ENCODE data around the gene TLR8. TPM values are rescaled to one million over a fixed set of nuclear protein-coding genes. Genes with fewer than 3 reads are reported as not detected.
A peak's percentile ranks its signal among the peaks of the same experiment; 100 is the strongest.

Gene TLR8
- total and polyA plus RNA-seq, 2 of the 13 experiments (the other 11 are each of a cell fraction or from before 2014, with no cell fraction given): not detected

DNA sequence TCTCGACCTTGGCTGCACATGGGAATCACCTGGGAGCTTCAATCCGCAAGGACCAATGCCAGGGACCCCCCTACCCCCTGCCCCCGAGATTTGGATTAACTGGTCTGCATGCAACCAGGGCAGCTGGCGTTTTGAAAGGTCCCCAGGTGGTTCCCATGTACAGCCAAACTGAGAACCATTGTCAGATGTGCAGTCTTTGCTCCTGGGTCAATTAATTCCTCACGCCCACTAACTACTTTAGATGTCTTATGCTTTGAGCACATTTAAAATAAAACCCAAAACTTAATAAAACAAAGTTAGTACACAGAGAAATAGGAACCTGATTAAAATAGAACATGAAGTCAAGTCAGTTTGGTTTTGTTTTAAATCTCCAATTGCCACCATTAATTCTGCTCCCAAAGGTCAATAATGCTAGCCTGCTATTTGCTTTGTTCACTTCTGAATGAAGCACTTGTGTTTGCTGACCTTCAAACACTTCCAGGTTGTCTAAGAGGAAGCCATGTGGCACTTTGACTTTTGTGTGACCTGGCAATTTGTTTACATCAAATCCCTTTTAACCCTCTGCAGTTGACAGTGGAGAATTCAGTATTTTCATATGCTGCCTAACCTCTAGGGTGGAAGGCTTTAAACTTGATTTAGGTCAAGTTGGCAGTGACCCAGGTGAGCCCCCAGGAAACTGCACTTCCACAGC is 41.3 kb downstream of the TLR8 start (continued):
- TF ChIP-seq, protein P1, sequence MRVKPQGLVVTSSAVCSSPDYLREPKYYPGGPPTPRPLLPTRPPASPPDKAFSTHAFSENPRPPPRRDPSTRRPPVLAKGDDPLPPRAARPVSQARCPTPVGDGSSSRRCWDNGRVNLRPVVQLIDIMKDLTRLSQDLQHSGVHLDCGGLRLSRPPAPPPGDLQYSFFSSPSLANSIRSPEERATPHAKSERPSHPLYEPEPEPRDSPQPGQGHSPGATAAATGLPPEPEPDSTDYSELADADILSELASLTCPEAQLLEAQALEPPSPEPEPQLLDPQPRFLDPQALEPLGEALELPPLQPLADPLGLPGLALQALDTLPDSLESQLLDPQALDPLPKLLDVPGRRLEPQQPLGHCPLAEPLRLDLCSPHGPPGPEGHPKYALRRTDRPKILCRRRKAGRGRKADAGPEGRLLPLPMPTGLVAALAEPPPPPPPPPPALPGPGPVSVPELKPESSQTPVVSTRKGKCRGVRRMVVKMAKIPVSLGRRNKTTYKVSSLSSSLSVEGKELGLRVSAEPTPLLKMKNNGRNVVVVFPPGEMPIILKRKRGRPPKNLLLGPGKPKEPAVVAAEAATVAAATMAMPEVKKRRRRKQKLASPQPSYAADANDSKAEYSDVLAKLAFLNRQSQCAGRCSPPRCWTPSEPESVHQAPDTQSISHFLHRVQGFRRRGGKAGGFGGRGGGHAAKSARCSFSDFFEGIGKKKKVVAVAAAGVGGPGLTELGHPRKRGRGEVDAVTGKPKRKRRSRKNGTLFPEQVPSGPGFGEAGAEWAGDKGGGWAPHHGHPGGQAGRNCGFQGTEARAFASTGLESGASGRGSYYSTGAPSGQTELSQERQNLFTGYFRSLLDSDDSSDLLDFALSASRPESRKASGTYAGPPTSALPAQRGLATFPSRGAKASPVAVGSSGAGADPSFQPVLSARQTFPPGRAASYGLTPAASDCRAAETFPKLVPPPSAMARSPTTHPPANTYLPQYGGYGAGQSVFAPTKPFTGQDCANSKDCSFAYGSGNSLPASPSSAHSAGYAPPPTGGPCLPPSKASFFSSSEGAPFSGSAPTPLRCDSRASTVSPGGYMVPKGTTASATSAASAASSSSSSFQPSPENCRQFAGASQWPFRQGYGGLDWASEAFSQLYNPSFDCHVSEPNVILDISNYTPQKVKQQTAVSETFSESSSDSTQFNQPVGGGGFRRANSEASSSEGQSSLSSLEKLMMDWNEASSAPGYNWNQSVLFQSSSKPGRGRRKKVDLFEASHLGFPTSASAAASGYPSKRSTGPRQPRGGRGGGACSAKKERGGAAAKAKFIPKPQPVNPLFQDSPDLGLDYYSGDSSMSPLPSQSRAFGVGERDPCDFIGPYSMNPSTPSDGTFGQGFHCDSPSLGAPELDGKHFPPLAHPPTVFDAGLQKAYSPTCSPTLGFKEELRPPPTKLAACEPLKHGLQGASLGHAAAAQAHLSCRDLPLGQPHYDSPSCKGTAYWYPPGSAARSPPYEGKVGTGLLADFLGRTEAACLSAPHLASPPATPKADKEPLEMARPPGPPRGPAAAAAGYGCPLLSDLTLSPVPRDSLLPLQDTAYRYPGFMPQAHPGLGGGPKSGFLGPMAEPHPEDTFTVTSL (CRISPR knock-in tag; IDR thresholded peaks at IDR 0.05; ENCODE audit: borderline replicate concordance): peak; percentile 69; the same call in 1 of the 2 replicates
- TF ChIP-seq ZNF776 (CRISPR knock-in tag; IDR thresholded peaks at IDR 0.05) (no peak), ZFY (CRISPR knock-in tag; IDR thresholded peaks at IDR 0.05) (no peak), GATAD2A (CRISPR knock-in tag; IDR thresholded peaks at IDR 0.05) (peak; percentile 81), ZMYM4 (CRISPR knock-in tag; IDR thresholded peaks at IDR 0.05) (peak; percentile 58), HOXA5 (CRISPR knock-in tag; IDR thresholded peaks at IDR 0.05) (no peak), NCOA2 (CRISPR knock-in tag; IDR thresholded peaks at IDR 0.05) (peak; percentile 85), THAP11 (CRISPR knock-in tag; IDR thresholded peaks at IDR 0.05) (peak; percentile 52; the same call in 1 of the 2 replicates), ZNF430 (CRISPR knock-in tag; IDR thresholded peaks at IDR 0.05) (no peak), ZNF678 (CRISPR knock-in tag; IDR thresholded peaks at IDR 0.05) (no peak), MIXL1 (CRISPR knock-in tag; IDR thresholded peaks at IDR 0.05) (peak; percentile 58; the same call in 1 of the 2 replicates), NCOR1 (IDR thresholded peaks at IDR 0.05; ENCODE audit: borderline replicate concordance, low read length) (peak; percentile 45; the same call in 1 of the 2 replicates), HDAC1 (CRISPR knock-in tag; IDR thresholded peaks at IDR 0.05) (peak; percentile 35; the same call in 1 of the 2 replicates), TEAD3 (CRISPR knock-in tag; optimal IDR thresholded peaks at IDR 0.05; ENCODE audit: borderline replicate concordance) (peak; percentile 6), ZFP90 (CRISPR knock-in tag; IDR thresholded peaks at IDR 0.05; ENCODE audit: borderline replicate concordance) (no peak), CREM (IDR thresholded peaks at IDR 0.05) (peak; percentile 28; the same call in 1 of the 2 replicates), CREM (CRISPR knock-in tag; IDR thresholded peaks at IDR 0.05) (no peak), NR2F1 (CRISPR knock-in tag; IDR thresholded peaks at IDR 0.05) (peak; percentile 43 to 72; a peak in 3 of 4 replicates), HOXA7 (CRISPR knock-in tag; IDR thresholded peaks at IDR 0.05) (no peak), HCFC1 (IDR thresholded peaks at IDR 0.05; ENCODE audit: low read depth, low read length) (no peak), ZNF44 (CRISPR knock-in tag; IDR thresholded peaks at IDR 0.05) (no peak), FOXO1 (CRISPR knock-in tag; IDR thresholded peaks at IDR 0.05) (peak; percentile 74)
- TF ChIP-seq, protein P2, sequence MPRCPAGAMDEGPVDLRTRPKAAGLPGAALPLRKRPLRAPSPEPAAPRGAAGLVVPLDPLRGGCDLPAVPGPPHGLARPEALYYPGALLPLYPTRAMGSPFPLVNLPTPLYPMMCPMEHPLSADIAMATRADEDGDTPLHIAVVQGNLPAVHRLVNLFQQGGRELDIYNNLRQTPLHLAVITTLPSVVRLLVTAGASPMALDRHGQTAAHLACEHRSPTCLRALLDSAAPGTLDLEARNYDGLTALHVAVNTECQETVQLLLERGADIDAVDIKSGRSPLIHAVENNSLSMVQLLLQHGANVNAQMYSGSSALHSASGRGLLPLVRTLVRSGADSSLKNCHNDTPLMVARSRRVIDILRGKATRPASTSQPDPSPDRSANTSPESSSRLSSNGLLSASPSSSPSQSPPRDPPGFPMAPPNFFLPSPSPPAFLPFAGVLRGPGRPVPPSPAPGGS (CRISPR knock-in tag; IDR thresholded peaks at IDR 0.05): no peak
- TF ChIP-seq, protein P3, sequence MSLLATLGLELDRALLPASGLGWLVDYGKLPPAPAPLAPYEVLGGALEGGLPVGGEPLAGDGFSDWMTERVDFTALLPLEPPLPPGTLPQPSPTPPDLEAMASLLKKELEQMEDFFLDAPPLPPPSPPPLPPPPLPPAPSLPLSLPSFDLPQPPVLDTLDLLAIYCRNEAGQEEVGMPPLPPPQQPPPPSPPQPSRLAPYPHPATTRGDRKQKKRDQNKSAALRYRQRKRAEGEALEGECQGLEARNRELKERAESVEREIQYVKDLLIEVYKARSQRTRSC (CRISPR knock-in tag; IDR thresholded peaks at IDR 0.05; ENCODE audit: low read depth): no peak

All from HepG2 (cell line).